NK-92 treated with Interleukin-12 subunit alpha and Interleukin-12 subunit beta, amount 100 ng/mL, for 24 hours (cell line): ENCODE data around the gene SLC22A14.
"Not testable (repeated sequence)": the region's sequence is repeated elsewhere in the genome, so short reads cannot be mapped to it uniquely, and the experiment has no call there.

Source experiments
- DNase-seq: peaks from one replicate; lab custom pipeline; 2025; lab: John Stamatoyannopoulos, UW

SLC22A14 gene

GRCh38 chr3:38314112-38314763 is 32.1 kb downstream of the SLC22A14 start:
- no peak for DNase-seq

- DNase-seq, result no peak
Observed at GRCh38 chr3:38314764-38315487, 32.8 kb downstream of the SLC22A14 start.

GRCh38 chr3:38315488-38316230 is 33.6 kb downstream of the SLC22A14 start:
- DNase-seq, result no peak

- no peak for DNase-seq
Observed at GRCh38 chr3:38316356-38317191, 34.5 kb downstream of the SLC22A14 start.

- DNase-seq, result no peak
Observed at GRCh38 chr3:38317192-38317759, 35.2 kb downstream of the SLC22A14 start.

- DNase-seq, result no peak
Observed at GRCh38 chr3:38318766-38319671, 36.9 kb downstream of the SLC22A14 start.

GRCh38 chr3:38320638-38321037 is 38.5 kb downstream of the SLC22A14 start:
- DNase-seq, result not testable (repeated sequence)

GRCh38 chr3:38323060-38323459 is 41.0 kb downstream of the SLC22A14 start:
- DNase-seq, result no peak

GRCh38 chr3:38325256-38325655 is 43.2 kb downstream of the SLC22A14 start:
- DNase-seq, result no peak

GRCh38 chr3:38327335-38328009 is 45.4 kb downstream of the SLC22A14 start:
- peak; percentile 32 for DNase-seq

- no peak for DNase-seq
Observed at GRCh38 chr3:38331257-38332022, 49.3 kb downstream of the SLC22A14 start.

- DNase-seq, result no peak
Observed at GRCh38 chr3:38332201-38332600, 50.1 kb downstream of the SLC22A14 start.

GRCh38 chr3:38334142-38335055 is 52.3 kb downstream of the SLC22A14 start:
- DNase-seq, result no peak

GRCh38 chr3:38335263-38335662 is 53.2 kb downstream of the SLC22A14 start:
- no peak for DNase-seq

GRCh38 chr3:38337703-38338102 is 55.6 kb downstream of the SLC22A14 start:
- DNase-seq, result no peak

- no peak for DNase-seq
Observed at GRCh38 chr3:38343797-38344594, 61.9 kb downstream of the SLC22A14 start.

- no peak for DNase-seq
Observed at GRCh38 chr3:38345879-38346586, 63.9 kb downstream of the SLC22A14 start.
